A673 (cell line): ENCODE data around the gene GPR78.

Source experiments
- CTCF ChIP-seq: fragments of 300-800, 200-600 bp; sonication (generic); conservative IDR thresholded peaks from 2 replicates; pipeline ENCODE4 v1.5.1; 2017; ENCODE audit warnings: low read depth, mild to moderate bottlenecking, antibody characterized with exemption, low read length, moderate library complexity, mixed read lengths
- EZH2 ChIP-seq: fragments of 200-600 bp; sonication (generic); IDR thresholded peaks from 2 replicates; pipeline ENCODE4 v1.6.1; 2017; ENCODE audit warnings: borderline replicate concordance, low read depth, mild to moderate bottlenecking, mixed read lengths, antibody characterized with exemption, low read length; ENCODE audit not compliant: poor library complexity, severe bottlenecking

GRCh38 chr4:8585186-8585585 is 5.0 kb downstream of the GPR78 start:
- TF ChIP-seq CTCF (no peak), EZH2 (no peak)
